ENCODE results near the gene PTCRA. TPM values are rescaled to one million over a fixed set of nuclear protein-coding genes. Genes with fewer than 3 reads are reported as not detected.

Gene PTCRA
- polyA plus RNA-seq, 3 donors = 0.27 to 0.83 (median 0.55) TPM

DNA sequence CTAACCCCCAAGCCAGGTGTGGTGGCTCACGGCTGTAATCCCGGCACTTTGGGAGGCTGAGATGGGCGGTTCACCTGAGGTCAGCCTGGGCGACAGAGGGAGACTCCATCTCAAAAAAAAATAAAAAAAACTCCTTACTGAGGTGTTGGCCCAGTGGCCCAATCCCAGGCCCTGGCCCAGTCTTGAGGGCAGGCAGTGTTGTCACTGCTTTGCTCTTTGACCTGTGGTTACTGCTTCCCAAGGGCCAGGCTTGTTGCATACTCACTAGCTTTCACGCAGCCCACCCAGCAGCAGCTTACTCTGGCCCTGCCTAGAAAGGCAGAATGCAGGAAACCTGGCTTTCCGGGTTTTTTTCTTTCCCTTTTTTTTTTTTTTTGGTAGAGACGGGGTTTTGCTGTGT is 26.6 kb downstream of the PTCRA start:
- no peaks in the 10 kb centered on the region for H3K4me1 ChIP-seq (ENCODE audit: control insufficient read depth in 1 of 2, insufficient read depth in 2 of 2, low read length in 2 of 2)
- H4K20me1 ChIP-seq (ENCODE audit: insufficient read depth, low read length) = peaks cover 64% of the 10 kb centered on the region
- H3K27me3 Mint-ChIP-seq (ENCODE audit: low read depth in 3 of 3) = peaks cover 0 to 2% (median 0%) of the 10 kb centered on the region in 3 donors
- no peak overlapping the region for H3K4me3 Mint-ChIP-seq
- H3K79me2 ChIP-seq (ENCODE audit: insufficient read depth, low read length) = peaks cover 21% of the 10 kb centered on the region
- WGBS (ENCODE audit: insufficient coverage) = 43% methylated on average over 2 of the region's 7 CpGs
- H3K27ac Mint-ChIP-seq = peak overlapping the region in 2 of 7 donors; percentile 39 to 43
- H3K4me1 Mint-ChIP-seq = peaks cover 1% of the 10 kb centered on the region
- H3K9me3 ChIP-seq (replicated peaks in 1 of 2; ENCODE audit: control insufficient read depth in 1 of 2, insufficient read depth in 1 of 2, low read length in 2 of 2) = no peaks in the 10 kb centered on the region
- H3K9me3 Mint-ChIP-seq = peaks cover 0 to 2% (median 0%) of the 10 kb centered on the region in 7 donors
- H3K27me3 ChIP-seq (ENCODE audit: control insufficient read depth in 2 of 2, insufficient read depth in 2 of 2, low read length in 2 of 2) = no peaks in the 10 kb centered on the region
- no peak overlapping the region for H3K27ac ChIP-seq (ENCODE audit: low read depth in 1 of 2, low read length in 2 of 2)
- intact Hi-C loops (cut with micrococcal nuclease) = loop anchor here in 1 of 2 donors (5.0 kb wide), 1 partner anchor 40 kb away; no protein-coding TSS in a partner anchor
- peaks cover 67 to 100% of the 10 kb centered on the region in 2 donors for H3K36me3 ChIP-seq (replicated peaks in 1 of 2; ENCODE audit: control insufficient read depth in 1 of 2, insufficient read depth in 2 of 2, low read length in 2 of 2)
- DNase-seq = no peak
- no peak overlapping the region for H3K9ac ChIP-seq (ENCODE audit: insufficient read depth, low read length, poor library complexity, severe bottlenecking)
- H3K4me2 ChIP-seq (replicated peaks; ENCODE audit: extremely low read depth, low read length, poor library complexity, severe bottlenecking) = no peak overlapping the region
- no peak overlapping the region for H2AFZ ChIP-seq (ENCODE audit: insufficient read depth, low read depth, low read length, poor library complexity, severe bottlenecking)
- TF ChIP-seq, protein P1, sequence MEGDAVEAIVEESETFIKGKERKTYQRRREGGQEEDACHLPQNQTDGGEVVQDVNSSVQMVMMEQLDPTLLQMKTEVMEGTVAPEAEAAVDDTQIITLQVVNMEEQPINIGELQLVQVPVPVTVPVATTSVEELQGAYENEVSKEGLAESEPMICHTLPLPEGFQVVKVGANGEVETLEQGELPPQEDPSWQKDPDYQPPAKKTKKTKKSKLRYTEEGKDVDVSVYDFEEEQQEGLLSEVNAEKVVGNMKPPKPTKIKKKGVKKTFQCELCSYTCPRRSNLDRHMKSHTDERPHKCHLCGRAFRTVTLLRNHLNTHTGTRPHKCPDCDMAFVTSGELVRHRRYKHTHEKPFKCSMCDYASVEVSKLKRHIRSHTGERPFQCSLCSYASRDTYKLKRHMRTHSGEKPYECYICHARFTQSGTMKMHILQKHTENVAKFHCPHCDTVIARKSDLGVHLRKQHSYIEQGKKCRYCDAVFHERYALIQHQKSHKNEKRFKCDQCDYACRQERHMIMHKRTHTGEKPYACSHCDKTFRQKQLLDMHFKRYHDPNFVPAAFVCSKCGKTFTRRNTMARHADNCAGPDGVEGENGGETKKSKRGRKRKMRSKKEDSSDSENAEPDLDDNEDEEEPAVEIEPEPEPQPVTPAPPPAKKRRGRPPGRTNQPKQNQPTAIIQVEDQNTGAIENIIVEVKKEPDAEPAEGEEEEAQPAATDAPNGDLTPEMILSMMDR (IDR thresholded peaks at IDR 0.05) = no peak
- peaks cover 71 to 88% of the 10 kb centered on the region in 2 donors for H3K36me3 Mint-ChIP-seq
- H3K4me3 ChIP-seq (replicated peaks in 1 of 3; ENCODE audit: low read depth in 2 of 3, low read length in 3 of 3) = no peak overlapping the region

DNA sequence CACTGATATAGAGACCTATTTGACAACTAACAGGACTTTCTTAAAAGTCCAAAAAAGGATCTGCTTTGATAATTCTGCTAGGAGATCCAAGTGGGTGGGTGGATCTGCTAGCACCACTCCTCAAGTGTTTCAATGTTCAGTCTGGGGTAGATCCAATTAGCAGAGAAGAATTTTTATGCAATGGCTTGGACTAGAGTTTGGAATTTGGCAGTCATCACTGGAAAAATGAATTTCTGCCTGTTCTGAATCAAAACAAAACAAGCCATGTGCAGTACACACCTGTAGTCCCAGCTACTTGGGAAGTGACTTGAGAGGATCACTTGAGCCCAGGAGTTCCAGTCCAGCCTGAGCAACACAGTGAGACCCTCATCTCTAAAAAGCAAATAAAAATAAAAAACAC is 32.1 kb downstream of the PTCRA start:
- peaks cover 9% of the 10 kb centered on the region for H4K20me1 ChIP-seq (ENCODE audit: insufficient read depth, low read length)
- intact Hi-C loops (cut with micrococcal nuclease) = no loop called here
- H3K27me3 Mint-ChIP-seq (ENCODE audit: low read depth in 3 of 3) = peaks cover 0 to 2% (median 2%) of the 10 kb centered on the region in 3 donors
- H3K36me3 Mint-ChIP-seq = peaks cover 47 to 71% of the 10 kb centered on the region in 2 donors
- no peaks in the 10 kb centered on the region for H3K79me2 ChIP-seq (ENCODE audit: insufficient read depth, low read length)
- no peaks in the 10 kb centered on the region for H3K4me1 ChIP-seq (ENCODE audit: control insufficient read depth in 1 of 2, insufficient read depth in 2 of 2, low read length in 2 of 2)
- no peak overlapping the region for H3K4me3 Mint-ChIP-seq
- no peak overlapping the region for H2AFZ ChIP-seq (ENCODE audit: insufficient read depth, low read depth, low read length, poor library complexity, severe bottlenecking)
- H3K27me3 ChIP-seq (ENCODE audit: control insufficient read depth in 2 of 2, insufficient read depth in 2 of 2, low read length in 2 of 2) = no peaks in the 10 kb centered on the region
- H3K36me3 ChIP-seq (replicated peaks in 1 of 2; ENCODE audit: control insufficient read depth in 1 of 2, insufficient read depth in 2 of 2, low read length in 2 of 2) = peaks cover 27 to 59% of the 10 kb centered on the region in 2 donors
- no peak overlapping the region for H3K4me3 ChIP-seq (replicated peaks in 1 of 3; ENCODE audit: low read depth in 2 of 3, low read length in 3 of 3)
- H3K27ac Mint-ChIP-seq = peak overlapping the region in 1 of 7 donors; percentile 21
- H3K4me1 Mint-ChIP-seq = no peaks in the 10 kb centered on the region
- no peak overlapping the region for H3K4me2 ChIP-seq (replicated peaks; ENCODE audit: extremely low read depth, low read length, poor library complexity, severe bottlenecking)
- H3K27ac ChIP-seq (ENCODE audit: low read depth in 1 of 2, low read length in 2 of 2) = no peak overlapping the region
- TF ChIP-seq, protein P1 (IDR thresholded peaks at IDR 0.05) = no peak
- no peaks in the 10 kb centered on the region for H3K9me3 ChIP-seq (replicated peaks in 1 of 2; ENCODE audit: control insufficient read depth in 1 of 2, insufficient read depth in 1 of 2, low read length in 2 of 2)
- H3K9me3 Mint-ChIP-seq = peaks cover 0 to 5% (median 0%) of the 10 kb centered on the region in 7 donors
- H3K9ac ChIP-seq (ENCODE audit: insufficient read depth, low read length, poor library complexity, severe bottlenecking) = no peak overlapping the region
- no peak for DNase-seq
